ENCODE data around the gene JAM3. TPM values are rescaled to one million over a fixed set of nuclear protein-coding genes. Genes with fewer than 3 reads are reported as not detected.

JAM3 gene
- total RNA-seq, 1 experiment from 2014 or later: 32.9 TPM

DNA sequence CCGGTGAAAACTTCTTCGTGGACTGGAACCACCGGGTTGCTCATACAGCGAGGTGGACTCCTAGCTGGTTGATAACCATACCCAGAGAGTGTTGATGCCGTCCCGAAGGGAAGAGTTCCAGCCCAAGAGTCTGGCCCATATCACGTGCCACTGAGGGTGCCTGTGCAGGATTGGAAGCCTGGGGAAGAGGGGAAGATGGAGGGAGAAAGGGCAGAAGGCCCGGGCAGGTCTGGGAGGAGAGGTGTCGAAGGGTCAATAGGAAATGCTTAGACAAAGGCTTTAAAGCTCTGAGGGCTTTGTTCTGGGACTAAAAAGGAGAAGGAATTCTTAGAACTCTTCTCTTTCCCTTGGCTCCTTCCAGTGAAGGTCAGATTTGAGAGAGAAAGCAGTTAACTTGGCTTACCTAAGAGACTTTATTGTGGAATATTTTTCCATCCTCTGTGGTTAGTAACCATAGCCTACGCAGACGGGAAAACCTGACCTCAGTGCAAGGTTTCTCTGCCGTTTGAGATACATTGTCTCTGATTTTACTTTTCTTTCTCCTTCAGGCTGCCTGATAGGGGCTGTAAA, 70.5 kb downstream of the JAM3 start:
- H3K27me3 Mint-ChIP-seq (ENCODE audit: low read depth): no peaks in the 10 kb centered on the region
- DNase-seq (ENCODE audit: low spot score): no peak
- peak; percentile 60 for ATAC-seq
- POLR2A ChIA-PET: no interaction called here
- peaks cover 10% of the 10 kb centered on the region for H3K4me1 Mint-ChIP-seq
- TF ChIP-seq IRF2 (CRISPR knock-in tag; IDR thresholded peaks at IDR 0.05; ENCODE audit: borderline replicate concordance, low read depth): no peak
- no peak for TF ChIP-seq CREB1 (CRISPR knock-in tag; IDR thresholded peaks at IDR 0.05)
- TF ChIP-seq CDX4 (CRISPR knock-in tag; IDR thresholded peaks at IDR 0.05; ENCODE audit: borderline replicate concordance): no peak
- no peak for TF ChIP-seq ZNF671 (CRISPR knock-in tag; IDR thresholded peaks at IDR 0.05)
- TF ChIP-seq AFF4 (CRISPR knock-in tag; IDR thresholded peaks at IDR 0.05; ENCODE audit: borderline replicate concordance): no peak
- no peak for TF ChIP-seq ZNF317 (CRISPR knock-in tag; IDR thresholded peaks at IDR 0.05; ENCODE audit: borderline replicate concordance, low read depth)
- TF ChIP-seq ELF4 (CRISPR knock-in tag; IDR thresholded peaks at IDR 0.05; ENCODE audit: low read depth): no peak
- no peak for TF ChIP-seq ZNF232 (CRISPR knock-in tag; IDR thresholded peaks at IDR 0.05)
- no peak for TF ChIP-seq FOXK1 (CRISPR knock-in tag; IDR thresholded peaks at IDR 0.05)
- no peak for TF ChIP-seq RORB (CRISPR knock-in tag; IDR thresholded peaks at IDR 0.05)
- no peak for TF ChIP-seq CREM (CRISPR knock-in tag; IDR thresholded peaks at IDR 0.05)
- TF ChIP-seq OVOL2 (CRISPR knock-in tag; IDR thresholded peaks at IDR 0.05; ENCODE audit: borderline replicate concordance): no peak
- TF ChIP-seq RELA (CRISPR knock-in tag; IDR thresholded peaks at IDR 0.05; ENCODE audit: borderline replicate concordance): no peak
- TF ChIP-seq, protein P1, sequence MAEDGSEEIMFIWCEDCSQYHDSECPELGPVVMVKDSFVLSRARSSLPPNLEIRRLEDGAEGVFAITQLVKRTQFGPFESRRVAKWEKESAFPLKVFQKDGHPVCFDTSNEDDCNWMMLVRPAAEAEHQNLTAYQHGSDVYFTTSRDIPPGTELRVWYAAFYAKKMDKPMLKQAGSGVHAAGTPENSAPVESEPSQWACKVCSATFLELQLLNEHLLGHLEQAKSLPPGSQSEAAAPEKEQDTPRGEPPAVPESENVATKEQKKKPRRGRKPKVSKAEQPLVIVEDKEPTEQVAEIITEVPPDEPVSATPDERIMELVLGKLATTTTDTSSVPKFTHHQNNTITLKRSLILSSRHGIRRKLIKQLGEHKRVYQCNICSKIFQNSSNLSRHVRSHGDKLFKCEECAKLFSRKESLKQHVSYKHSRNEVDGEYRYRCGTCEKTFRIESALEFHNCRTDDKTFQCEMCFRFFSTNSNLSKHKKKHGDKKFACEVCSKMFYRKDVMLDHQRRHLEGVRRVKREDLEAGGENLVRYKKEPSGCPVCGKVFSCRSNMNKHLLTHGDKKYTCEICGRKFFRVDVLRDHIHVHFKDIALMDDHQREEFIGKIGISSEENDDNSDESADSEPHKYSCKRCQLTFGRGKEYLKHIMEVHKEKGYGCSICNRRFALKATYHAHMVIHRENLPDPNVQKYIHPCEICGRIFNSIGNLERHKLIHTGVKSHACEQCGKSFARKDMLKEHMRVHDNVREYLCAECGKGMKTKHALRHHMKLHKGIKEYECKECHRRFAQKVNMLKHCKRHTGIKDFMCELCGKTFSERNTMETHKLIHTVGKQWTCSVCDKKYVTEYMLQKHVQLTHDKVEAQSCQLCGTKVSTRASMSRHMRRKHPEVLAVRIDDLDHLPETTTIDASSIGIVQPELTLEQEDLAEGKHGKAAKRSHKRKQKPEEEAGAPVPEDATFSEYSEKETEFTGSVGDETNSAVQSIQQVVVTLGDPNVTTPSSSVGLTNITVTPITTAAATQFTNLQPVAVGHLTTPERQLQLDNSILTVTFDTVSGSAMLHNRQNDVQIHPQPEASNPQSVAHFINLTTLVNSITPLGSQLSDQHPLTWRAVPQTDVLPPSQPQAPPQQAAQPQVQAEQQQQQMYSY (CRISPR knock-in tag; IDR thresholded peaks at IDR 0.05): no peak
- no peak for TF ChIP-seq TCF7 (CRISPR knock-in tag; IDR thresholded peaks at IDR 0.05; ENCODE audit: low read depth)
- TF ChIP-seq PRRX2 (CRISPR knock-in tag; IDR thresholded peaks at IDR 0.05): no peak
- TF ChIP-seq, protein P2, sequence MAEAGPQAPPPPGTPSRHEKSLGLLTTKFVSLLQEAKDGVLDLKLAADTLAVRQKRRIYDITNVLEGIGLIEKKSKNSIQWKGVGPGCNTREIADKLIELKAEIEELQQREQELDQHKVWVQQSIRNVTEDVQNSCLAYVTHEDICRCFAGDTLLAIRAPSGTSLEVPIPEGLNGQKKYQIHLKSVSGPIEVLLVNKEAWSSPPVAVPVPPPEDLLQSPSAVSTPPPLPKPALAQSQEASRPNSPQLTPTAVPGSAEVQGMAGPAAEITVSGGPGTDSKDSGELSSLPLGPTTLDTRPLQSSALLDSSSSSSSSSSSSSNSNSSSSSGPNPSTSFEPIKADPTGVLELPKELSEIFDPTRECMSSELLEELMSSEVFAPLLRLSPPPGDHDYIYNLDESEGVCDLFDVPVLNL (CRISPR knock-in tag; IDR thresholded peaks at IDR 0.05; ENCODE audit: borderline replicate concordance, low read depth): no peak
- no peak for TF ChIP-seq NFYB (CRISPR knock-in tag; conservative IDR thresholded peaks at IDR 0.05; ENCODE audit: low read depth)
- H3K36me3 Mint-ChIP-seq: peaks cover 38% of the 10 kb centered on the region
- peak overlapping the region; percentile 28; the same call in 1 of the 2 replicates for H3K27ac Mint-ChIP-seq
- H3K4me3 Mint-ChIP-seq: no peak overlapping the region; the same call in 1 of the 2 replicates
- CTCF ChIA-PET: interaction anchor here (0.8 to 2.5 kb wide), 4 partner anchors 9 to 94 kb away, joined by 3 to 13 read pairs (median 7); no protein-coding TSS in a partner anchor
- peaks cover 30% of the 10 kb centered on the region for H3K9me3 Mint-ChIP-seq

Data from WTC11 (cell line).